NT2/D1 (cell line): ENCODE data around the gene POMT2.

Experiments used
- YY1 ChIP-seq: IDR thresholded peaks from 2 replicates; pipeline ENCODE4 v1.6.1; 2011; ENCODE audit not compliant: insufficient read length, insufficient read depth
- ZNF274 ChIP-seq: IDR thresholded peaks from 2 replicates; pipeline ENCODE4 v1.6.1; 2011; ENCODE audit warnings: mild to moderate bottlenecking, low read depth, low read length

- TF ChIP-seq ZNF274 (no peak), YY1 (no peak)
Observed at GRCh38 chr14:77256694-77257093, 64.0 kb downstream of the POMT2 start.
